Activated T-helper 1 cell treated with anti-CD3 and anti-CD28 coated beads, Interleukin-12 subunit alpha, Interleukin-12 subunit beta, Interleukin-2, Interleukin-4 antibody, amounts not matched to agents 30 ng/mL and 10 ng/mL and 1 ng/mL, durations not matched to agents 14 hours and 24 hours and 36 hours (primary cell): ENCODE data around the gene ADGRB2. TPM values are rescaled to one million over a fixed set of nuclear protein-coding genes. Genes with fewer than 3 reads are reported as not detected.

Experiments used
- DNase-seq: peaks from one replicate; pipeline ENCODE4 v3.0.0; 2021; ENCODE audit warnings: low spot score
- H3K27ac Mint-ChIP-seq: one replicate; pipeline ENCODE4 v1.8.0; 2021; ENCODE audit warnings: mild to moderate bottlenecking, mixed read lengths
- H3K27me3 Mint-ChIP-seq: one replicate; pipeline ENCODE4 v1.8.0; 2022; ENCODE audit warnings: mild to moderate bottlenecking, moderate library complexity, mixed read lengths; ENCODE audit not compliant: insufficient read depth
- H3K36me3 Mint-ChIP-seq: one replicate; pipeline ENCODE4 v1.8.0; 2021; ENCODE audit warnings: low read depth, mixed read lengths
- H3K4me1 Mint-ChIP-seq: one replicate; pipeline ENCODE4 v1.8.0; 2021; ENCODE audit warnings: low read depth, mixed read lengths
- H3K4me3 Mint-ChIP-seq: one replicate; pipeline ENCODE4 v1.8.0; 2021; ENCODE audit warnings: mild to moderate bottlenecking, moderate library complexity, mixed read lengths
- H3K9me3 Mint-ChIP-seq: one replicate; pipeline ENCODE4 v1.8.0; 2021; ENCODE audit warnings: mixed read lengths
- intact Hi-C: fragments of 100-400 bp; cut with micrococcal nuclease; formaldehyde crosslinking; loops from one replicate; pipeline ENCODE4 v1.15.1; 2024
- total RNA-seq: library from RNA; stranded (reverse); gene quantifications from 2 replicates; pipeline ENCODE4 v1.2.3, GENCODE V29; 2022

The ADGRB2 gene
- total RNA-seq, 1 donor from 2014 or later, result 0.13 TPM

- no peak for DNase-seq
- Mint-ChIP-seq H3K36me3 (no peaks in the 10 kb centered on the region), H3K9me3 (no peaks in the 10 kb centered on the region), H3K27ac (no peak overlapping the region), H3K4me3 (no peak overlapping the region), H3K27me3 (peaks cover 4% of the 10 kb centered on the region), H3K4me1 (peaks cover 12% of the 10 kb centered on the region)
- intact Hi-C loops, result loop anchor here (10.0 kb wide), 1 partner anchor 720 kb away; the partner anchor contains the start of gene PUM1
Measured at GRCh38 chr1:31784356-31785019, 20.3 kb upstream of the ADGRB2 start.

DNA sequence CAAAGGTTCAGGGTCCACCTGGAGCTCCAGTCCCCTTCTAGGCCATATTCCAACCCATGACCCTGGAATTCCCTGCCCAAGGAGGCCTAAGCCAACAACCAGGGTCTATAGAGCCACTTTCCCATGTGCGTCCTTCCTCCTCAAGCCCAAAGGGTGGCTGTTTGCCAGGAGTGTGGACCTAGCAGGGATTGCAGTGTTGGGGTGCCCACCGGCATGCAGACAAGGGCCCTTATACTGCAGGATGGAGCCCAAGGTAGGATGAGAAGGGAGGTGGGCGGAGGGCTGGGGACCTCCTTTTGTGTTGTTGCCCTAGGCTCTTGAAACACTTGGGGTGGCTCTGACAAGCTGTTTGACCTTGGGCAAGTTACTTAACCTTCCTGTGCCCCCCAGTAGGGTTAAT lies 19.7 kb upstream of the ADGRB2 start:
- no peak for DNase-seq
- intact Hi-C loops, result loop anchor here (10.0 kb wide), 1 partner anchor 719 kb away; the partner anchor contains the start of gene PUM1

GRCh38 chr1:31782421-31783410 lies 18.6 kb upstream of the ADGRB2 start:
- Mint-ChIP-seq H3K9me3 (no peaks in the 10 kb centered on the region), H3K4me1 (peaks cover 3% of the 10 kb centered on the region), H3K36me3 (no peaks in the 10 kb centered on the region), H3K27ac (no peak overlapping the region), H3K27me3 (peaks cover 4% of the 10 kb centered on the region), H3K4me3 (no peak overlapping the region)
- no peak for DNase-seq
- intact Hi-C loops, result loop anchor here (10.0 kb wide), 1 partner anchor 718 kb away; the partner anchor contains the start of gene PUM1

More for the DNA sequence above, 19.7 kb upstream of the ADGRB2 start:
- Mint-ChIP-seq H3K4me1 (peaks cover 11% of the 10 kb centered on the region), H3K27ac (no peak overlapping the region), H3K4me3 (no peak overlapping the region), H3K27me3 (peaks cover 4% of the 10 kb centered on the region), H3K36me3 (no peaks in the 10 kb centered on the region), H3K9me3 (no peaks in the 10 kb centered on the region)

DNA sequence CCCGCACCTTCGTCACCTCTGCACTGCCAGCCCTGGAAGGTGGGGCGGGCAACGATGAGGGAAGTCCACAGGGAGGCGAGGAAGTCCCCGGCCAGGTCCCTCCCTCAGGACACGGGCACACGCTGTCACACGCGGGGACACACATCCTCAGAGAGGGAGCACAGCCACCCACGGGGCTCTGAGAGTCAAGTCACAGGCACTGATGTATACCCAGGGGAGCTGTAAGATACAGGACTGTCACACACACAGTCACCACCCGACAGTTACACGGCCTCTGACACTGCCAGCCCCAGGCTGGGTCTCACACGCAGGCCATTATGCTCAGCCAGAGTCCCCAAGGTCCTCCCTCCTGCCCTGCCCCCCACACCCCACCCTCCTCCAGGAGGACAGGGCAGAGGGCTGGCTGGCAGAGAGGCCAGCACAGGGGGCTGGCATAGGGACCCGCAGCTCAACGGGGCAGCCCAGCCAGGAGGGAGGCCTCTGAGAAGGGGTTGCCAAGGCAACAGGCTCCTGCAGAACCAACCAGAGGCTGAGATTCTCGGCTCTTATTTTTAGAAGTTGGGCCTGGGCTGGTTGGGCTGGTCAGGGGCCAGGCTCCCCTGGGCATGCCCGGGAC lies 17.7 kb upstream of the ADGRB2 start:
- Mint-ChIP-seq H3K9me3 (no peaks in the 10 kb centered on the region), H3K4me1 (no peaks in the 10 kb centered on the region), H3K4me3 (no peak overlapping the region), H3K36me3 (no peaks in the 10 kb centered on the region), H3K27ac (no peak overlapping the region), H3K27me3 (peaks cover 8% of the 10 kb centered on the region)
- DNase-seq, result no peak
- intact Hi-C loops, result loop anchor here (10.0 kb wide), 1 partner anchor 717 kb away; the partner anchor contains the start of gene PUM1

GRCh38 chr1:31781138-31781755 lies 17.1 kb upstream of the ADGRB2 start:
- no peaks in the 10 kb centered on the region for H3K36me3 Mint-ChIP-seq
- DNase-seq, result no peak
- no peaks in the 10 kb centered on the region for H3K4me1 Mint-ChIP-seq
- intact Hi-C loops, result loop anchor here (10.0 kb wide), 1 partner anchor 716 kb away; the partner anchor contains the start of gene PUM1
- H3K27me3 Mint-ChIP-seq, result peaks cover 8% of the 10 kb centered on the region
- H3K27ac Mint-ChIP-seq, result no peak overlapping the region
- H3K9me3 Mint-ChIP-seq, result no peaks in the 10 kb centered on the region
- no peak overlapping the region for H3K4me3 Mint-ChIP-seq

- H3K27ac Mint-ChIP-seq, result no peak overlapping the region
- intact Hi-C loops, result loop anchor here (10.0 kb wide), 1 partner anchor 716 kb away; the partner anchor contains the start of gene PUM1
- H3K4me1 Mint-ChIP-seq, result no peaks in the 10 kb centered on the region
- DNase-seq, result no peak
- peaks cover 10% of the 10 kb centered on the region for H3K27me3 Mint-ChIP-seq
- H3K9me3 Mint-ChIP-seq, result no peaks in the 10 kb centered on the region
- no peak overlapping the region for H3K4me3 Mint-ChIP-seq
- H3K36me3 Mint-ChIP-seq, result no peaks in the 10 kb centered on the region
Measured at GRCh38 chr1:31780632-31781031, 16.5 kb upstream of the ADGRB2 start.

DNA sequence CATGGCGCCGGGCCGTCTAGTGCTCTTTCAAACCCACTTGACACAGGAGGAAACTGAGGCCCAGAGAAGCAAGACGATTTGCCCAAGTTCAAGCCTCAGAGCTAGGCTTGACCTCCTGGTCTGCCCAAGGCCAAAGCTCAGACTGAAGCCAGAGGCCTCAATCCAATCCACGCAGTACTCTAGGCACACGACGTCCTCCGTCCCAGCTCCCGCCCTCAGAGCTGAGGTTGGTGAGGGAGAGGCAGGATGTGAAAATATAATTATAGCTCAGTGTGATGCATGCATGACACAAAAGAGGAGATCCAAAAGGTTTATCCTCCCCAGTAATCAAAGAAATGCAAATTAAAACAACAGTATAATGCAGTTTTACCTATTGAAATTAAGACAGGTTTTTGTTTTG lies 15.5 kb upstream of the ADGRB2 start:
- DNase-seq, result no peak
- Mint-ChIP-seq H3K36me3 (no peaks in the 10 kb centered on the region), H3K4me3 (no peak overlapping the region), H3K27me3 (peaks cover 18% of the 10 kb centered on the region), H3K9me3 (no peaks in the 10 kb centered on the region), H3K27ac (no peak overlapping the region), H3K4me1 (no peaks in the 10 kb centered on the region)
- intact Hi-C loops, result loop anchor here (10.0 kb wide), 1 partner anchor 715 kb away; the partner anchor contains the start of gene PUM1

DNA sequence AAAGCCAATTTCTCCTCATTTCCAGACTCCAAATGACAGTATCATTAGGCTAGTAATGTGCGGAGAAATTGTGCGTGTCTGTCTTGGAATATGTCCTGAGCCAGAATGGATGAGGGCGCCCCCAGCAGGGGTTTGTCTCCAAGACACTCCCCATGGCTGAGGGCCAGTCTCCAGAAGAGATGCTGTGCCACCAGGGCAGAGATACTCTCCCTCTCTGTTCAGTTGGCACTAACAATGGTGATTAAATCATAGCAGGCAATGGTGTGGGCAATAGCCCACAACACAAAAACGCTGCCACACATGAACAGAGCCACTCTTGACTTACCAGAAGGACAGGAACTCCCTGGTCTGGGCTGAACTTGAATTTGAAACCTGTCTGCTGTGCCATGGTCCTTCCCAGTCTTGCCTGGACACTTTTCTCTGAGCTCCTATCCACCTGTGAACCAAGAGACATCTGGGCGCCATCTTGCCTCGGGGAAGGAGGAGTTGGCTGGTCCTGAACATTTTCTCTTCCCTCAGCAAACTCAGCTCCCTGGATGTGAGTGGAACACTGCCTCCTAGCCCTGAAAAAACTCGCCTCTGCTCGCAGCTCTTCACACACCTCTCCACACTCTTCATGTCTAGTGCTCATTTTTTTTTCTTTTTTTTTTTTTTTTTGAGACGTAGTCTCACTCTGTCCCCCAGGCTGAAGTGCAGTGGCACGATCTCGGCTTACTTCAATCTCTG lies 14.8 kb upstream of the ADGRB2 start:
- Mint-ChIP-seq H3K27ac (no peak overlapping the region), H3K9me3 (no peaks in the 10 kb centered on the region), H3K4me3 (no peak overlapping the region), H3K4me1 (no peaks in the 10 kb centered on the region), H3K36me3 (no peaks in the 10 kb centered on the region), H3K27me3 (peaks cover 25% of the 10 kb centered on the region)
- intact Hi-C loops, result no loop called here
- DNase-seq, result no peak

DNA sequence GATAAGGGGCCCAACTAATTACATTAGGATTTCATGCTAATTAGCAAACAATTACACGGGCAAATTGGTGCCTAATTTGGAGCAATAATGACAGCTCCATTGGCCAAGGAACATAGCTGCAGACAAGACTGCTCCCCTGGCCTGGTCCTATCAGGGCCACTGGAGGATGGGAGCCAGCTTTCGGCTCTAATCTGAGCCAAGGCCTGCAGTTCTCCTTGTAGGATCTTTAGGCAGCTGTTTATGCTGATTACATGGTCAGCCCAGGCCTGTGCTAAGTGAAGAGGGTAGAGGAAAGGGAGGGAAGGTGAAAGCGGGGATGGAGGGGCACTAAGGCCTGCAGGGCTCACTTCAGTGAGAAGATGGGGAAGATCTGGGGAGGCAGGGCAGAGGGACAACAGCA lies 12.4 kb upstream of the ADGRB2 start:
- Mint-ChIP-seq H3K27me3 (peaks cover 41% of the 10 kb centered on the region), H3K9me3 (no peaks in the 10 kb centered on the region), H3K36me3 (peaks cover 2% of the 10 kb centered on the region), H3K27ac (no peak overlapping the region), H3K4me3 (no peak overlapping the region), H3K4me1 (peaks cover 10% of the 10 kb centered on the region)
- intact Hi-C loops, result no loop called here
- DNase-seq, result no peak

DNA sequence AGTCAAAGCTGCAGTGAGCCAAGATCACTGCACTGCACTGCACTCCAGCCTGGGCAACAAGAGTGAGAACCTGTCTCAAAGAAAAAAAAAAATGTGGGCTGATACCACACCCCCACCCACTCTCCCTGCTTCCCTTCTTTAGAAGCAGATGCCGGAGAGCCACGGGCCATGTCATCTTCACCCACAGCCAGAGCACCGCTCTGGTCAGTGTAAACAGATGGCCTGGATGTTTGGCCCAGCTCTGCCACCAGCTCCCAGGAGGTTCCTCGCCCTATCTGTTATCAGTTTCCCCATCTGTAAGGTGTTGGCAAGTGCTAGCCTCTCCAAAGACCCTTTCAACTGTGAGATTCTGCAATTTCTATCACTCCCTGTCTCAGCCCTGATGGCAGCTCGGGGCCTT lies 11.9 kb upstream of the ADGRB2 start:
- Mint-ChIP-seq H3K27ac (no peak overlapping the region), H3K4me3 (no peak overlapping the region), H3K27me3 (peaks cover 46% of the 10 kb centered on the region), H3K4me1 (peaks cover 15% of the 10 kb centered on the region), H3K36me3 (peaks cover 2% of the 10 kb centered on the region), H3K9me3 (no peaks in the 10 kb centered on the region)
- intact Hi-C loops, result no loop called here
- DNase-seq, result no peak

GRCh38 chr1:31775210-31775999 lies 11.3 kb upstream of the ADGRB2 start:
- intact Hi-C loops, result no loop called here
- Mint-ChIP-seq H3K4me3 (no peak overlapping the region), H3K27ac (no peak overlapping the region), H3K27me3 (peaks cover 47% of the 10 kb centered on the region), H3K9me3 (no peaks in the 10 kb centered on the region), H3K36me3 (peaks cover 2% of the 10 kb centered on the region), H3K4me1 (peaks cover 17% of the 10 kb centered on the region)
- DNase-seq, result no peak
